T47D (cell line): ENCODE results near the gene ZNF211.
A peak's percentile ranks its signal among the peaks of the same experiment; 100 is the strongest.

ENCODE experiments used
- DNase-seq, 2 experiments: peaks; one replicate each; pipeline versions ENCODE4 v3.0.0 to v3.0.0-alpha.2; 2011 to 2012; ENCODE audit warnings: low read depth in 1 of 2, low spot score in 1 of 2
- JUND ChIP-seq: IDR thresholded peaks from 2 replicates; pipeline ENCODE4 v1.6.1; 2012; ENCODE audit warnings: low read depth
- in situ Hi-C: cut with HindIII; loops from 2 replicates; pipeline ENCODE4 v1.10.0; 2016; ENCODE audit warnings: low sequenced_read_pairs, low pct_unique_long_range_greater_than_20kb

ZNF211 gene

DNA sequence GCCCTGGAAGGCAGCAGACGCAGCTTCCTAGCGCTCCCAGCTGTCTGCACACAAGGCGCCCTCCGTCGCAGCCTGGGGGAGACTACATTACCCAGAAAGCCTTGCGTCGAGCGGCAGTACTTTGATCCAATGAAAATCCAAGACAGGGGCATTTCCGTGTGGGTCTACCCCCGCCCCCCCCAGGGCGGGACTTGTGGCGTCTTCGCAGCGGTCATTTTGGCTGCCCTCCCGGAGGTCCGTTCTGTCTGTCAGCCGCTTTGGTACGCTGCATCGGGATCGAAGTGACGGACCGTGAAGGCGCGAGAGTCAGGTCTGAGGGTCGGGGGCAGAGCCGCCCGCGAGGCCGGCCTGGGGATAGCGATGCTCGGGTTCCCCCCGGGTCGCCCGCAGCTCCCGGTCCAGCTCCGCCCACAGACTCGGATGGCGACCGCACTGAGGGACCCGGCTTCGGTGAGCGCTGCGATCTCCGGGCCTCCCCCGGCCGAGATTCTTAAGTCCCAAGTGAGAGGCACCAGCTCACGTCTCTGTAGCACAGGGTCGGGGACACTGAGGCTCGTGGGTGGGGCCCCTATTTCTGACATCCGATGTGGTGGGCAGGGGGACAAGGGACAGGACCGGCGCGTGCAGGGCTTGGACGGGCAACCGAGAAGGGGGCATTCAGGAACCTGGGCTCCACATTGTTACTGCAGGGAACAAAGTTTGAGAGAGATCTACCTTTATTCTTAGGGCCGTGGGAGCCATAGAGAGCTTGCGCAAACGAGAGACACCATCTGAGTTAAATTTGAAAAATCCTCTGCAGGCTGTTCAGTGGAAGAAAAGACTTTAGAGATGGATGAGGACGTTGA lies at the start of gene ZNF211:
Gene ZNF211 (plus strand): TSS at position 182 of the 845 bp plus-strand sequence. CDS start 179 bp downstream, at position 361.
- DNase-seq = peak; percentile 72 to 94

DNA sequence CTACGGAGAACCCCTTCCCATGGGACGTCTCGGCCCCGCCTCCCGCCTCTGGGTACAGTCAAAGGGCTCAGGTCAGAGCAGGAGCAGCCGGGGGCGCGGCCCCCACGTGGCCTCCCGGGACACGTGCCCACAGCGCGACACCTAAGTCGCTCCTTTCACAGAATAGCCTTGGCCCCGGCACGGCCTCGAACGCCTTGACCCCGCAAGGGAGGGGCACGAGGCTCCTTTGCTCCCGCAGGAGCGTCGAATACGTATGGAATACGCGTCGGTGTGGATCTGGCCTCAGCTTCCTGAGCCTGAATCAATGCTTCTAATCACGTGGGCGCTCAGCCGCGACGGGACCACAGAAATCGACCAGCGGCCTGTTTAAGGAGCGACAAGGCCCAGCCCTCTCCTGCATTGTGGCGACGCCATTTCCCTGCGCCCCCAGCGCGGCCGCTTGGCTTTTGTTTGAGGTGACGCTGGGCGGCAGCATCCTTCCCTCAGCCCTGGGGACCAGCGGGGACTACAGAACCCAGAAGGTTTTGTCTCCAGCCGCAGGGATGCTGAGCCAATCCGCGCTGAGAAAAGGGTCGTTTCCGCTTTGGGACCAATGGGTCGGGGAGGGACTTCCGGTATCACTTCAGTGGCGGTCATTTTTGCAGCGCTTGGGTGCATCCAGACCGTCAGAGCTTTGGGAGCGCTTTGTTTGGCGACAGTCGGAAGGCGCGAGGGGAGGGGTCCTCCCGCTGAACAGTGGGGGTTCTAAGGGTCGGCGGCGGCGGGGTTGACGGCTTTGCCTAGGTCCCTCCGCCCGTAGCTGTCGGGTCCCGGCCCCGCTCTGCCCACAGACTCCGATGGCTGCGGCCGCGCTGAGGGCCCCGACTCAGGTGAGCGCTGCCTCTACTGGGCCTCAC lies 49.2 kb upstream of the ZNF211 start, which contains the start of gene ZIK1:
Gene ZIK1 (plus strand): TSS at position 625 of the 896 bp plus-strand sequence. CDS start 212 bp downstream, at position 837.
- TF ChIP-seq JUND = no peak
- DNase-seq = no peak
- in situ Hi-C loops = no loop called here

More for the DNA sequence above, at the start of gene ZNF211:
- TF ChIP-seq JUND = no peak
- in situ Hi-C loops = no loop called here

DNA sequence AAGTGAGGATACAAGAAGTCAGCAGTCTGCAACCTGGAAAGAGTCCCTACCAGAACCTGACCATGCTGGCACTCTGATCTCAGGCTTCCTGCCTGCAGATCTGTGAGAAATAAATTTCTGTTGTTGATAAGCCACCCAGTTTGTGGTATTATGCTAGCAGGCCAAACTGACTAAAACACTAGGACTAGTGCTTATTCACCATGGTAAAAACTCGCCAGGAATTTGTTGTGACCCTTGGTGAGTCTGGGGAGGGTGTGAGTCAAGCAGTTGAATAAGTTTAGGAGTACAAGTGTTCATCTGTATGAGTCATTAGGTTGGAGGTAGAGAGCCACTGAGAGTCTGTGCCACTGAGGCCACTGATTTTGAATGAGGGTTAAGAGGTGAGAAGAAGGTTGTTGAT lies 45.4 kb upstream of the ZNF211 start:
- TF ChIP-seq JUND = no peak
- in situ Hi-C loops = no loop called here
- DNase-seq = no peak

DNA sequence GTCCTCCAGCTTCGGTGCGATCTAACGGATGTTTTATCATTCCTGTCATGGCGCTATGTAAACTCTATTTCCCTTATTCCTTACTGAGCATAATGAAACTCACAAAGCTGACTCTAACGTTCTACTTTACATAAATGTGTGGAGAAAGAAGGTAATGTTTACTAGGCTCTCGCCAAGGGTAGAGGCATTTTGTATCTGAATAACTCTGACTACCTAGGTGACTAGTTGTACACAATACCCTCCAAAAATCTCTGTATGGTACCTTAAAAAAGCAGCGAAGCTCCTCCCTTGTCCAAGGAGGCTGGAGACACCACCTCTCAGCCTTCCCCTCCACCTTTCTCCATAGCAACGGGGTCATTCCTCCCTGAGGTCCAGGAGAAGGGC lies 33.6 kb upstream of the ZNF211 start:
- in situ Hi-C loops = no loop called here
- DNase-seq = no peak
- TF ChIP-seq JUND = no peak

DNA sequence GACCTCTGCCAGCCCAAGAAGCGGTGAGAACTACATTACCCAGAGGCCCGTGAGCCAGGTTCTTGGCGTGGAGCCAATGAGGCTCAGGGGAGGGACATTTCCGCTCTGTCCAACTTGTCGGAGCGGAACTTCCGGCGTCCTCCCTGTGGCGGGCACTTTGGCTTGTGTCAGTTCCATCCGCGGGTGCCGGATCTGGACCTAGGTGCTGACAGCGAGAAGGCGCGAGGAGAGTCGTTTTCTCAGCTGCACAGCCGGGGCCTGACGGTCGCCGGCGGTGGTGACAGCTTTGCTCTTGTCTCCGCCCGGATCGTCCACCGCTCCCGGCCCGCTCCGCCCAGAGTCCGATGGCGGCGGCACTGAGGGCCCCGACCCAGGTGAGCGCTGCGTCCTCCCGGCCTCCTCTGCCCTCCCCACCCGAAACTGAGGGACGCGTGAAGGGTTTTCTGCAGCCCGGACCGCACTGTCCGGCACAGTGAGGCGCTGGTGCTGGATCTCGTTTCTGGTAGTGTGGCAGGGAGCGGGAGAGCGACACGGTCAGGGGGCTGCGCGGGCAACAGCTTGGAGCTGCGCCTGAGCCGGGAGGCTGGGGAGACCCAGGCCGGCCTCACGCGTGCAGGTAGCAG lies 33.1 kb upstream of the ZNF211 start, which contains the start of gene ZNF530:
Gene ZNF530 (plus strand): TSS at position 125 of the 623 bp plus-strand sequence. CDS start 4,461 bp downstream, outside the sequence.
- TF ChIP-seq JUND = no peak
- DNase-seq = peak; percentile 77 to 94
- in situ Hi-C loops = no loop called here

DNA sequence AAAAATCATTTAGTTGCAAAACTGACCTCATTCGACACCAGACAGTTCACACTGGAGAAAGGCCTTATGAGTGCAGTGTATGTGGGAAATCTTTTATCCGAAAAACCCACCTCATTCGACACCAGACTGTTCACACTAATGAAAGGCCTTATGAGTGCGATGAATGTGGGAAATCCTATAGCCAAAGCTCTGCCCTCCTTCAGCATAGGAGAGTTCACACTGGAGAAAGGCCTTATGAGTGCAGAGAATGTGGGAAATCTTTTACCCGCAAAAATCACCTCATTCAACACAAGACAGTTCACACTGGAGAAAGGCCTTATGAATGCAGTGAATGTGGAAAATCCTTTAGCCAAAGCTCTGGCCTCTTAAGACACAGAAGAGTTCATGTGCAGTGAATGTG lies 26.0 kb upstream of the ZNF211 start:
- TF ChIP-seq JUND = no peak
- no peak for DNase-seq
- in situ Hi-C loops = no loop called here

DNA sequence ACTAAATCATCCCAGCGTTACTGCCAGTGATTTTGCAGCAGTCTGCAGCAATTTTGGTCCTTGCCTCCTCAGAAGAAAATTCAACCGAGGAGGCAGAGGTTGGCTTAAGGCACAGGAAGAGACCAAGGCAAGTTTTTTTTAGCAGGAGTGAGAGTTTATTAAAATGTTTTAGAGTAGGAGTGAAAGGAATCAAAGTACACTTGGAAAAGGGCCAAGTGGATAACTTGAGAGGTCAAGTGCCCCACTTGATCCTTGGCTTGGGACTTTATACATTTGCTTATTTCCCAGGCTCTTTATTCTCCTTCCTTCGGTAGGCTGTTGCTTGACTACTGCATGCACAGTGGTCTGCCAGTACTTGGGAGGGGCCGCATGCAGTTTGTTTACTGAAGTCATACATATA lies 21.9 kb upstream of the ZNF211 start:
- no peak for DNase-seq
- TF ChIP-seq JUND = no peak
- in situ Hi-C loops = no loop called here

DNA sequence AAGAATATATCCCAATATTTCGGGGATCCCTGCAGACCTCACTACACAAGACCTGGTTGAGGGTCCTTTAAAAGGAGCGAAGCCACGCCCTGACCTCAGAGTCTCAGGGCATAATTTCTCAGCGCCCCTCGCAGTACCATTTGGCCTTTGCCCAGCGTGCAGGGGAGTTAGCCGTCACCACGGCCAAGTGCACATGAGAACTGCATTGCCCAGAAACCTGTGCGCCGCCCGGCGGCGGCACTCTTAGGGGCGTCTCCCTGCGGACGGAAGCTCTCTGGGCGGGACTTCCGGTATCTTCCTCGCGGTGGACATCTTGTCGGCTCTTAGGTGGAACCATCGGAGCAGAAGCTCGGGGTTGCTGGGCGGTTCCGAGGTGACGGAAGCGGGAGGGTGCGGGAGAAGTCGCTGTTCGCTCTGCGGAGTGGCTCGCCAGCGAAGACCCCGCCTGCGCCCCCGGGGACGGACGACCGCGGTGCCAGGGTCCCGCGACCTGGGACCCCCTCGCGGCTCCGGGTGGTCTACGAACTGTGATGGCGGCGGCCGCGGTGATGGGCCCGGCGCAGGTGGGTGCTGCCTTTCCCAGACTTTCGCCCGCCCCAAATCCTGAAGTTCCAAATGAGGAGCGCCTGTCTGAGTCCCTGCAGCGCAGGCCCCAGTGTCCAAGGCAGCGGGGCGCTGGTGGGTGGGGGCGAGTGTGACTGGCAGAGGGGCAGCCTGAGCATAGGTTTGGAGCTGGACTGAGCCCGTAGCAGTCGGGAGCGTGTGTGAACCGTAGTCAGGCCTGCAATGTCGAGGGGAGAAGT lies 18.8 kb upstream of the ZNF211 start, which contains the start of gene ZNF134:
Gene ZNF134 (plus strand): TSS at position 302 of the 803 bp plus-strand sequence. CDS start 5,227 bp downstream, outside the sequence.
- in situ Hi-C loops = no loop called here
- DNase-seq = peak; percentile 82 to 90
- TF ChIP-seq JUND = no peak

DNA sequence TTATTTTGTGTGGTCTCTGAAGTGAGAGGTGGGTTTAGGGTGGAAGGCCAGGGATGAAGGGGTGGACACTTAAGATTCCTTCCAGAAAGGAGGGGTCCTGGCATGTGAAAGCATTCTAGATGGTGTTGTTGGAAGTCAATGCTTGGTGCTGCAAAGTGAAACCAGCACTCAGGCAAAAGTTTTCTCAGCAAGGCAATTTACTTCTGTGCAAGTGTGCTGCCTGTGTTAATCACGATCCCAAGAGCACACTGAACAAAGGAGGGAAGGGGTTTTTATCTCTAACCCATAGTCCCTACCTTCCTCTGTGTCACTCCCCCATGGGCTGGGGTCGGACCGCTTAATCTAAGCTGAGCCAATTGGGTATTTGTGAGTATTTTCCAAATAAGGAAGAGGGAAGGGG lies 17.6 kb upstream of the ZNF211 start:
- DNase-seq = no peak
- in situ Hi-C loops = no loop called here
- TF ChIP-seq JUND = no peak

DNA sequence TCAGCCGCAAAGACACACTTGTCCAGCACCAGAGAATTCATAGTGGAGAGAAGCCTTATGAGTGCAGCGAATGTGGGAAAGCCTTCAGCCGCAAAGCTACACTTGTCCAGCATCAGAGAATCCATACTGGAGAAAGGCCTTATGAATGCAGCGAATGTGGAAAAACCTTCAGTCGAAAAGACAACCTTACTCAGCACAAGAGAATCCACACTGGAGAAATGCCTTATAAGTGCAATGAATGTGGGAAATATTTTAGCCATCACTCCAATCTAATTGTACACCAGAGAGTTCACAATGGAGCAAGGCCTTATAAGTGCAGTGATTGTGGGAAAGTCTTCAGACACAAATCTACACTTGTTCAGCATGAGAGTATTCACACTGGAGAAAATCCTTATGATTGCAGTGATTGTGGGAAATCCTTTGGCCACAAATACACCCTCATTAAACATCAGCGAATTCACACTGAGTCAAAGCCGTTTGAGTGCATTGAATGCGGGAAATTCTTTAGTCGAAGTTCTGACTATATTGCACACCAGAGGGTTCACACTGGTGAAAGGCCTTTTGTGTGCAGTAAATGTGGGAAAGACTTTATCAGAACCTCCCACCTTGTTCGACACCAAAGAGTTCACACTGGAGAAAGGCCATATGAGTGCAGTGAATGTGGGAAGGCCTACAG lies 12.2 kb upstream of the ZNF211 start:
- TF ChIP-seq JUND = no peak
- in situ Hi-C loops = no loop called here
- peak in 1 of 2 experiments; percentile 9 for DNase-seq

DNA sequence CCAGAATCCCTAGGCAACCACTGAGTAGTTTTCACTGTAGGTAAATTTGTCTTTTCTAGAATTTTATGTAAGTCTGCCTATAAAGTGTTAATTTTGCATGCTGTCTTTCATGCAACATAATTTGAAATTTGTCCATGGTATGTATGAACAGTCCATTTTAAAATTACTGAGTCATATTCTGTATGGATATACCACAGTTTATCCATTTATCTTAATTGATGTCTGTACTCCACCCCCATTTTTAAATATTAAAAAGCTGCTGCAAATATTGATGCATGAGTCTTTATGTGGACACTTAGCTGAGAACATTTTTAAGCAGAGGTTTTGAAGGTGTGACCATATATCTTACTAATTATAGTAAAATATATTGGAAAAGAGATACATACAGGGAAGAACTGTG lies 9.9 kb upstream of the ZNF211 start:
- in situ Hi-C loops = no loop called here
- TF ChIP-seq JUND = no peak
- DNase-seq = no peak
